Endodermal cell (in vitro differentiated cells): Measurements from ENCODE around the gene OTUD3. TPM values are rescaled to one million over a fixed set of nuclear protein-coding genes. Genes with fewer than 3 reads are reported as not detected.

Experiments used
- DNase-seq: peaks from one replicate; pipeline ENCODE4 v3.0.0-alpha.2; 2017
- H3K27ac ChIP-seq: 2 replicates; pipeline ENCODE4 v1.5.1; 2013; ENCODE audit warnings: mild to moderate bottlenecking, low read depth, low read length, moderate library complexity
- H3K27me3 ChIP-seq: 2 replicates; pipeline ENCODE4 v1.6.1; 2013; ENCODE audit warnings: mild to moderate bottlenecking, low read length, moderate library complexity; ENCODE audit not compliant: insufficient read depth, control insufficient read depth, poor library complexity, severe bottlenecking
- H3K36me3 ChIP-seq: 2 replicates; pipeline ENCODE4 v1.7.0; 2013; ENCODE audit warnings: mild to moderate bottlenecking, low read length, moderate library complexity; ENCODE audit not compliant: control insufficient read depth, insufficient read depth
- H3K4me1 ChIP-seq: one replicate; pipeline ENCODE4 v1.7.0; 2013; ENCODE audit warnings: low read length; ENCODE audit not compliant: control insufficient read depth, insufficient read depth
- H3K4me3 ChIP-seq: 2 replicates; pipeline ENCODE4 v1.5.1; 2013; ENCODE audit warnings: mild to moderate bottlenecking, low read length, moderate library complexity
- H3K9ac ChIP-seq: 2 replicates; pipeline ENCODE4 v1.6.1; 2013; ENCODE audit warnings: mild to moderate bottlenecking, low read length, moderate library complexity; ENCODE audit not compliant: poor library complexity, severe bottlenecking; ENCODE audit errors: extremely low read depth
- H3K9me3 ChIP-seq: 2 replicates; pipeline ENCODE4 v1.6.1; 2013; ENCODE audit warnings: mild to moderate bottlenecking, low read length, moderate library complexity; ENCODE audit not compliant: control insufficient read depth
- H3K27ac Mint-ChIP-seq: 2 replicates; pipeline ENCODE4 v1.8.0; 2020; ENCODE audit warnings: mixed read lengths
- H3K27me3 Mint-ChIP-seq: 2 replicates; pipeline ENCODE4 v1.8.0; 2021; ENCODE audit warnings: mild to moderate bottlenecking, mixed read lengths; ENCODE audit not compliant: insufficient read depth
- H3K36me3 Mint-ChIP-seq: 2 replicates; pipeline ENCODE4 v1.8.0; 2020; ENCODE audit warnings: low read depth, mixed read lengths
- H3K4me1 Mint-ChIP-seq: 2 replicates; pipeline ENCODE4 v1.8.0; 2020; ENCODE audit warnings: mixed read lengths
- H3K4me3 Mint-ChIP-seq: 2 replicates; pipeline ENCODE4 v1.8.0; 2020; ENCODE audit warnings: mild to moderate bottlenecking, moderate library complexity, mixed read lengths
- H3K9me3 Mint-ChIP-seq: 2 replicates; pipeline ENCODE4 v1.8.0; 2020; ENCODE audit warnings: mild to moderate bottlenecking, mixed read lengths
- WGBS, 2 experiments: methylation state at CpG; one replicate each; pipeline versions ENCODE4 v1.1.5 to v1.1.7; 2013; ENCODE audit warnings: missing lambda C conversion rate in 2 of 2, mixed read lengths in 1 of 2; ENCODE audit not compliant: insufficient coverage in 1 of 2, insufficient read length in 1 of 2; 5-methylcytosine and 5-hydroxymethylcytosine counted together
- total RNA-seq, 2 donors: library from RNA; stranded (reverse); fragmentation: NEBNext Ultra II Directional in 1 of 2; extraction: Animal tissue kit (Norgen Biotek cat#: 25700) in 1 of 2; gene quantifications; 2 replicates in 1 of 2; 3 replicates in 1 of 2; pipeline ENCODE4 v1.2.1, GENCODE V29; 2021
- TF ChIP-seq, protein P1 (sequence below): fragments of 200-600 bp; sonication (generic); conservative IDR thresholded peaks from 2 replicates; pipeline ENCODE4 v1.5.0; 2021; ENCODE audit warnings: antibody characterized with exemption, mild to moderate bottlenecking

The OTUD3 gene
- total RNA-seq, 2 donors from 2014 or later: 14.5 to 25.0 TPM

DNA sequence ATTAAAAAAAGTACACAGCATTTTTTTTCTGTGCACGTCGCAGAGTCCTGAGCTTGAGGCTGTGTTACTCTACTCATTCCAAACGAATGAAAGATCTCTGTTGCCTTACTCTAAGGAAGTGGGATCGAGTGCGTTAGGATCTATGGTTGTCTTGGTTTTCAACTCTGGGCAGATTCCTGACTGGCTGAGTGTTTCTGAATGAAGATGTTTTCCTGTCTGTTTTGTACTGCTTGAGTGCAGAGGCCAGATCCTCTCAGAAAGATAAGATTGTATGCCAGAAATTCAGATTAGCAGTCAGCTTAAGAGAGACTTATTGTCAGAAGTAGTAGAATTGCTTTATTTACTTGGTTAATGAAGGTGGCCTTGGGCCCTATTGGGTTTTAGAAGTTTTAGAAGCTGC lies 27.2 kb downstream of the OTUD3 start:
- Histone ChIP-seq H3K27me3 (no peaks in the 10 kb centered on the region), H3K9ac (no peak overlapping the region), H3K4me1 (peaks cover 19% of the 10 kb centered on the region), H3K27ac (no peak overlapping the region), H3K9me3 (no peaks in the 10 kb centered on the region), H3K4me3 (no peak overlapping the region), H3K36me3 (peaks cover 85% of the 10 kb centered on the region)
- WGBS, 2 experiments: 89 to 100% methylated on average over 1 to 5 of the region's 5 CpGs
- H3K27me3 Mint-ChIP-seq: no peaks in the 10 kb centered on the region
- H3K27ac Mint-ChIP-seq: peak overlapping the region; percentile 1
- no peak for DNase-seq
- H3K4me3 Mint-ChIP-seq: no peak overlapping the region
- peaks cover 80% of the 10 kb centered on the region for H3K36me3 Mint-ChIP-seq
- no peaks in the 10 kb centered on the region for H3K9me3 Mint-ChIP-seq
- TF ChIP-seq, protein P1, sequence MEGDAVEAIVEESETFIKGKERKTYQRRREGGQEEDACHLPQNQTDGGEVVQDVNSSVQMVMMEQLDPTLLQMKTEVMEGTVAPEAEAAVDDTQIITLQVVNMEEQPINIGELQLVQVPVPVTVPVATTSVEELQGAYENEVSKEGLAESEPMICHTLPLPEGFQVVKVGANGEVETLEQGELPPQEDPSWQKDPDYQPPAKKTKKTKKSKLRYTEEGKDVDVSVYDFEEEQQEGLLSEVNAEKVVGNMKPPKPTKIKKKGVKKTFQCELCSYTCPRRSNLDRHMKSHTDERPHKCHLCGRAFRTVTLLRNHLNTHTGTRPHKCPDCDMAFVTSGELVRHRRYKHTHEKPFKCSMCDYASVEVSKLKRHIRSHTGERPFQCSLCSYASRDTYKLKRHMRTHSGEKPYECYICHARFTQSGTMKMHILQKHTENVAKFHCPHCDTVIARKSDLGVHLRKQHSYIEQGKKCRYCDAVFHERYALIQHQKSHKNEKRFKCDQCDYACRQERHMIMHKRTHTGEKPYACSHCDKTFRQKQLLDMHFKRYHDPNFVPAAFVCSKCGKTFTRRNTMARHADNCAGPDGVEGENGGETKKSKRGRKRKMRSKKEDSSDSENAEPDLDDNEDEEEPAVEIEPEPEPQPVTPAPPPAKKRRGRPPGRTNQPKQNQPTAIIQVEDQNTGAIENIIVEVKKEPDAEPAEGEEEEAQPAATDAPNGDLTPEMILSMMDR: no peak
- peaks cover 36% of the 10 kb centered on the region for H3K4me1 Mint-ChIP-seq

- H3K27ac Mint-ChIP-seq: no peak overlapping the region
- H3K4me3 Mint-ChIP-seq: no peak overlapping the region
- H3K9ac ChIP-seq: no peak overlapping the region
- peaks cover 36% of the 10 kb centered on the region for H3K4me1 Mint-ChIP-seq
- H3K27me3 Mint-ChIP-seq: no peaks in the 10 kb centered on the region
- H3K36me3 ChIP-seq: peaks cover 85% of the 10 kb centered on the region
- no peak overlapping the region for H3K27ac ChIP-seq
- H3K4me3 ChIP-seq: no peak overlapping the region
- peaks cover 80% of the 10 kb centered on the region for H3K36me3 Mint-ChIP-seq
- peaks cover 19% of the 10 kb centered on the region for H3K4me1 ChIP-seq
- no peak for DNase-seq
- H3K9me3 Mint-ChIP-seq: no peaks in the 10 kb centered on the region
- TF ChIP-seq, protein P1: no peak
- no peaks in the 10 kb centered on the region for H3K9me3 ChIP-seq
- 89 to 100% methylated on average over 3 of the region's 3 CpGs for WGBS, 2 experiments
- no peaks in the 10 kb centered on the region for H3K27me3 ChIP-seq
Observed at GRCh38 chr1:19909971-19910370, 27.8 kb downstream of the OTUD3 start.

- H3K27me3 Mint-ChIP-seq: no peaks in the 10 kb centered on the region
- H3K9me3 ChIP-seq: no peaks in the 10 kb centered on the region
- H3K36me3 ChIP-seq: peaks cover 83% of the 10 kb centered on the region
- H3K4me3 Mint-ChIP-seq: no peak overlapping the region
- no peak overlapping the region for H3K9ac ChIP-seq
- H3K4me1 Mint-ChIP-seq: peaks cover 36% of the 10 kb centered on the region
- no peaks in the 10 kb centered on the region for H3K27me3 ChIP-seq
- TF ChIP-seq, protein P1: no peak
- WGBS, 2 experiments: 92 to 93% methylated on average over 3 of the region's 3 CpGs
- H3K4me3 ChIP-seq: no peak overlapping the region
- no peak overlapping the region for H3K27ac Mint-ChIP-seq
- no peaks in the 10 kb centered on the region for H3K9me3 Mint-ChIP-seq
- H3K27ac ChIP-seq: no peak overlapping the region
- H3K4me1 ChIP-seq: peaks cover 19% of the 10 kb centered on the region
- peaks cover 79% of the 10 kb centered on the region for H3K36me3 Mint-ChIP-seq
- no peak for DNase-seq
Observed at GRCh38 chr1:19910650-19911049, 28.5 kb downstream of the OTUD3 start.
